NOMO-1 (cell line): Measurements from ENCODE around the gene DCAF15.

Experiments used
- DNase-seq, 2 experiments: peaks; one replicate each; lab custom pipeline; 2025; ENCODE audit not compliant: unreplicated experiment in 2 of 2; lab: John Stamatoyannopoulos, UW

The DCAF15 gene

GRCh38 chr19:13987101-13987890 is 35.0 kb downstream of the DCAF15 start:
- peak; percentile 10 to 30 for DNase-seq

- DNase-seq: no peak
Observed at GRCh38 chr19:13989487-13989886, 37.2 kb downstream of the DCAF15 start.

DNA sequence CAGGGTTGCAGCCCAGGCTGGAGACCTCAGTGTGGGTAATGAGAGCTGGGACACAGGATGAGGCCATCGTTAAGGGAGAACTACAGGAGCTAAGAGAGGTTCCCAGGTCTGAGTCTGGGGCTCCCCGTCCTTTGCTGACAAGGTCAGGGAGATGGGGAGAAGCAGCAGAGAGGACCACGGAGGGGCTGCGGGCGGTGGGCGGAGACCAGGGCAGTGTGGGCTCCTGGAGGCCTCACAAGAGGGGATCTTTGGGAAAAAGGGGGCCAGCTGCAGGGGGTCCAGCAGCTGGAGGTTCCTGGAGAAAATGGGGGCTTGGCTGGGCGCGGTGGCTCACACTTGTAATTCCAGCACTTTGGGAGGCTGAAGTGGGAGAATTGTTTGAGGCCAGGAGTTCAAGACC is 37.8 kb downstream of the DCAF15 start:
- no peak for DNase-seq

DNA sequence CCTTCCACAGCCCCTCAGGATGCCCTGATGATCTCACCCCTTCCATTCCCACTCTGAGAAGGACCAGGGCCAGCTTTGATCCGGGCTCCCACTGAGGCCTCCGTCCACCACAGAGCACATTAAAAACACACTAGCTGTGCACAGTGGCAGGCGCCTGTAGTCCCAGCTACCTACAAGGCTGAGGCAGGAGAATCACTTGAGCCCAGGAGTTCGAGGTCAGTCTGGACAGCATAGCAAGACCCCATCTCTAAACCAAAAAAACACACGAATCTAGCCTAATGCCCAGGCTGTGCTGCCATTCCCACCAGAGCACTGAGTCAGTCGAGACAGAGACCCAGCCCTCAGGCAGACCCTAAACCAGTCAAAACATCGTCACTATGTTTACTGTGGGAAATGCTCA is 39.7 kb downstream of the DCAF15 start:
- no peak for DNase-seq

- DNase-seq: no peak
Observed at GRCh38 chr19:13993590-13994300, 41.4 kb downstream of the DCAF15 start.

- DNase-seq: no peak
Observed at GRCh38 chr19:13995017-13995728, 42.9 kb downstream of the DCAF15 start.

DNA sequence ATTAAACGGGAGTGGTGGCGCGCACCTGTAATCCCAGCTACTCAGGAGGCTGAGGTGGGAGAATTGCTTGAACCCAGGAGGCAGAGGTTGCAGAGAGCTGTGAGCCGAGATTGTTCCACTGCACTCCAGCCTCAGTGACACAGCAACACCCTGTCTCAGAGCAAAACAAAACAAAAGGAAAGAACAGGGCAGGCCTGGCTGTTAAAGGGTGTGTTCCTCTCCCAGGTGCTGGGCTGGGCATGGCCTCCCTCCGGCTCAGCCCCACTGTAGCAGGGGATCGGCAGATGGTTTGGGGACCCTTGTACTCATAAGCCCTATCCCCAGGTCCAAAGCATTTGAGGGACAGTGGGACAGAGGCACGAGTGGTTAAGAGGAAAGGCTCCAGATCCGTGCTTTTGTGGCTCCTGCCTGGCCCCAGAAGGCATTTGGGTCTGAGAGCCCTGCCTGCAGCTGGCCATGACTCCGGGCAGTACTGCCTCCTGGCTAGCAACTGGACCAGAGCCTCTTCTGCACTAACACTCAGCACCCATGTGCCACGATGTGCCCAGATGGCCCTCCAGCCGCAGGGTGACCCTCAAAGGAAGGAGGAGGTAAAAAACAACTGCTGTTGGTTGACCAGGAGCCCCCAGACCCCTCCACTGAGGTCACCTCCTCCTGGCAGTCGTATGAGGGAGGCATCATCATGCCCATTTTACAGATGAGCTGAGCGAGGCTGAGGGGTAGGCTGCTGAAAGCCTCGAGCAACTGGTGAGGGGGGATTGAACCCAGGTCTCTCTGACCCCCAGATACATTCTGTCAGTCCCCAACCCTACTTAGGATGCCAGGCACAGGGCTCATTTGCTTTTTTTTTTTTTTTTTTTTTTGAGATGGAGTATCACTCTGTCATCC is 43.8 kb downstream of the DCAF15 start:
- no peak for DNase-seq

DNA sequence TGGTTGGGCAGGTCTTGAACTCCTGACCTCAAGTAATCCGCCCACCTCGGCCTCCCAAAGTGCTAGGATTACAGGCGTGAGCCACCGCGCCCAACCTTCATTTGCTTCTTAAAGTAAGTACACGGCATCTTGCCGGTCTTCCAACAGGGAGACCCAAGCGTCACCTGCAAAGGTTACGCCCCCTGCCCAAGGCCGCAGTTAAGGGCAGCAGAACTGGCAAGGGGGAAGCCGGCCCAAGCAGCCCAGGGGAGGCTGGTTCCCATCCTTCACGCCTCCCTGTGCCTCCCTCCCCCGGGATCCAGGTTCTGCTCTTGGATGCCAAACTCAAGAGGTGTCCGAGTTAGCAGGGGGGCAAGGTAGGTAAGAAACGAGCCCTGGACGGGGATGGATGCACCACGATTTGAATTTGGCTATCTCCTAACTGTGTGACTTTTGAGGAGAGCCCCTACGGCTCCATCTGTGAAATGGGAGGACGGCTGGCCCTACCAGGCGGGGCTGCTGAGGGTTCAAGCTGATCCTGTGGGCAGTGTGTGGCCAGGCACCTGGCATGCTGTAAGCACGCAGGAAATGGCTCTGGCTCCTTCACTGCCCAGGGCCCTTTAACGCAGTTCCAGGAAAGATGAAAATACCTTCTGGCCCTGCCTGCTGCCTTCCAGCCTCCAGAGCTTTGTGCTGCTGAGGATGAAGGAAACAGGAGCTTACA is 44.8 kb downstream of the DCAF15 start:
- DNase-seq: no peak

DNA sequence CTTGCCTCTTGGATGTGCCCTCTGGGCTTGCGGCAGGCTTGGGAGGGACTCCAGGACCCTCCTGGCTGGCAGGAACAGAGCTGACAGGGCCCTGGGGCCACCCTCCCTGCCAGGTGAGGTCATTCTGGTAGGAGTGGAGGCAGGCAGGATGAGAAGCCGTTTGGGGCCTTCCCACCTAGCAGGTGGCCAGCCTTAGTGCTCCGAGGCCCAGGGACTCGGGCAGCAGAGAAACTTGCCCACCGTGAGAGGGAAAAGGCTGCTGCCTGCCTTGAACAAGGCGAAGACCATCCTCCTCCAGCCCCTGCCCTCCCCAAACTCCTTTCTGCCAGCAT is 45.3 kb downstream of the DCAF15 start:
- DNase-seq: no peak

DNA sequence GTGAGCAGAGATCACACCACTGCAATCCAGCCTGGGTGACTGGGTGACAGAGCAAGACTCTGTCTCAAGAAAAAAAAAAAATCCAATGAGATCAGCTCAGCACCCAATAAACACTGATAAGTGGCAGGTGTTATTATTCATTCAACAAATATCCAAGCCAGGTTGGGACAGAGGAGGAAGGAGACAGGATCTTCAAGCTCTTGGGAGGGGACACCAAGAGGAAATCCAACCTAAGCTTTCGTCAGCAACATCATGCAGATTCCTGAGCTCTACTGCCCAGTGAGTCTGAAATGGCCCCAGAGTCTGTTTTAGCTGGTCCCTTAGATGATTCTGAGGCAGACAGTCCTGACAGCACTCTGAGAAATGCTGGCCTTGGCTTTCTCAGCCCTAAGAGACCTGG is 46.1 kb downstream of the DCAF15 start:
- no peak for DNase-seq

GRCh38 chr19:13999085-13999484 is 46.8 kb downstream of the DCAF15 start:
- no peak for DNase-seq

GRCh38 chr19:14000691-14001375 is 48.5 kb downstream of the DCAF15 start:
- no peak for DNase-seq

DNA sequence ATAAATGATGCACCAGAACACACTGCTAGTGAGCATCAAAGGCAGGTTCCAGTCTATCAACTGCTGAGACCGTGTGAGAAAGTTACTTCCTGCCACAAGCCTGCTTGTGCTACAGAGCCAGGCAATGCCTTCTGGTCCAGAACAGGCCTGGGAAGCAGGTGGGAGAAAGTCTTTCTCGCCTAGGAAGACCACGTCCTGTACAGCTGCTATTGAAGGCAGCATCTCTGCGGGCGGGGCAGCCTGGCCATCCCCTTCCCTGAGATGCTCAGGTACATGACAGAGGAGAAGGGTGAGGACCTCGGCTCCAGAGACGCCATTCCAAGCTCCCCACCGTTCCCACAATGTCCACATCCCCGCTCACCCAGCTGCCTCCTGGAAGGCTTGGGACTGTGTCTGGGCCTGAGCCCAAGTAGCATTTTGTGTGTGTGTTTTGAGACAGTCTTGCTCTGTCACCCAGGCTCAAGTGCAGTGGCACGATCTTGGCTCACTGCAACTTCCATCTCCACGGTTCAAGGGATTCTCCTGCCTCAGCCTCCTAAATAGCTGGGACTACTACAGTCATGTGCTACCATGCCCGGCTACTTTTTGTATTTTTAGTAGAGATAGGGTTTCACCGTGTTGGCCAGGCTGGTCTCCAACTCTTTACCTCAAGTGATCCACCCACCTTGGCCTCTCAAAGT is 50.4 kb downstream of the DCAF15 start:
- no peak for DNase-seq

GRCh38 chr19:14003251-14004055 is 51.1 kb downstream of the DCAF15 start:
- no peak for DNase-seq

DNA sequence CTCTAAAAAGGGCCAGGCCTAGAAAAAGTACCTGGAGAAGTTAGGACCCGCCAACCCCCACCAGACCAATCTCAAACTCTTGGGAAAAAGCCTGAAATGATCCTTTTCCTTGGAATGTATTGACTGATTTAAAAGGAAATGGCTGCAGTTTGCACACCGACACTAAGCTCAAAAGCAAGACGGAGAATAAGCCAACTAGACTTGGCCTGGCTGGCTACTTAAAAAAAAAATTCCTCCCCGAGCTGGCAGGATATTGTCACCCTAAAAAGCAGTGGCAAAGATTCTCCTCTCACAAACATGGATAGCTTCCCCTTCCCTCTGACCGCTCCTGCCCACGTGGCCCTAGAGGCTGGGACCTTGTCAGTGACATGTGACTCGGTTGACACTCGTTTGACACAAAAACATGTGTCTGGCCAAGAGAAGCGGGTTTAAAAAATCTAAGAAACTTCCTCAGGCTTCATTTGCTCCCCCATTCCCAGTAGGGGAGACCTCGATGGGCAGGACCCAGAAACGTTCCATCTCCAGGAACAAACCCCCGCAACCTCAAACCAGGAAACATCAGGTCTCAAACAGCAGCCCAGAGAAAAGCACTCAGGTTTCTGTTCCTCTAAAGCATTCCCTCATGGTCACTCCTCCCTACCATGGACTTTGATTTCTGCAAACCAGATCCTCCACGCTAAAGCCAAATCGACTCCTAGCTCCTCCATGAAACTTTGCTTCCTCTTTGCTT is 52.5 kb downstream of the DCAF15 start:
- peak; percentile 75 to 83 for DNase-seq

- peak; percentile 60 to 83 for DNase-seq
Observed at GRCh38 chr19:14005349-14006084, 53.2 kb downstream of the DCAF15 start.
